HG02623 (cell line): ENCODE data around the gene CLCA2.

Experiments
- ATAC-seq: cut with Tn5 transposase; IDR thresholded peaks from one replicate; pipeline ENCODE4 v1.9.1; 2021; ENCODE audit warnings: moderate library complexity; ENCODE audit not compliant: unreplicated experiment

CLCA2 gene

GRCh38 chr1:86471291-86471690 lies 47.3 kb downstream of the CLCA2 start:
- ATAC-seq: no peak

- no peak for ATAC-seq
Measured at GRCh38 chr1:86472152-86472551, 48.2 kb downstream of the CLCA2 start.

- ATAC-seq: peak; percentile 48
Measured at GRCh38 chr1:86472767-86473166, 48.8 kb downstream of the CLCA2 start.

- no peak for ATAC-seq
Measured at GRCh38 chr1:86477256-86477655, 53.3 kb downstream of the CLCA2 start.

- ATAC-seq: no peak
Measured at GRCh38 chr1:86477682-86478081, 53.7 kb downstream of the CLCA2 start.

GRCh38 chr1:86478416-86479156 lies 54.6 kb downstream of the CLCA2 start:
- no peak for ATAC-seq

- no peak for ATAC-seq
Measured at GRCh38 chr1:86481966-86482365, 58.0 kb downstream of the CLCA2 start.

- no peak for ATAC-seq
Measured at GRCh38 chr1:86487131-86487810, 63.3 kb downstream of the CLCA2 start.

GRCh38 chr1:86487811-86488141 lies 63.8 kb downstream of the CLCA2 start:
- ATAC-seq: no peak

GRCh38 chr1:86489242-86489878 lies 65.4 kb downstream of the CLCA2 start:
- ATAC-seq: no peak

- no peak for ATAC-seq
Measured at GRCh38 chr1:86491171-86491950, 67.4 kb downstream of the CLCA2 start.

GRCh38 chr1:86498281-86498680 lies 74.3 kb downstream of the CLCA2 start:
- no peak for ATAC-seq

- peak; percentile 56 for ATAC-seq
Measured at GRCh38 chr1:86499987-86500593, 76.1 kb downstream of the CLCA2 start.

- no peak for ATAC-seq
Measured at GRCh38 chr1:86500714-86501113, 76.7 kb downstream of the CLCA2 start.

GRCh38 chr1:86502125-86502646 lies 78.2 kb downstream of the CLCA2 start:
- peak; percentile 62 for ATAC-seq

GRCh38 chr1:86502721-86503405 lies 78.9 kb downstream of the CLCA2 start:
- ATAC-seq: no peak

GRCh38 chr1:86503406-86504136 lies 79.6 kb downstream of the CLCA2 start:
- ATAC-seq: no peak

GRCh38 chr1:86504137-86504479 lies 80.1 kb downstream of the CLCA2 start:
- ATAC-seq: no peak

GRCh38 chr1:86504895-86505563 lies 81.1 kb downstream of the CLCA2 start:
- no peak for ATAC-seq
